H9 (cell line): ENCODE measurements around the gene DLG1. TPM values are rescaled to one million over a fixed set of nuclear protein-coding genes. Genes with fewer than 3 reads are reported as not detected.
A peak's percentile ranks its signal among the peaks of the same experiment; 100 is the strongest.

Source experiments
- DNase-seq: peaks from one replicate; pipeline ENCODE4 v3.0.0-alpha.2; 2017
- H2AFZ ChIP-seq: one replicate; pipeline ENCODE4 v1.6.1; 2013; ENCODE audit warnings: mild to moderate bottlenecking, low read length, control low read depth, moderate library complexity
- H2AK5ac ChIP-seq: 2 replicates; pipeline ENCODE4 v1.6.1; 2013; ENCODE audit warnings: low read length, control low read depth, mixed read lengths; ENCODE audit not compliant: insufficient read length
- H2BK120ac ChIP-seq: one replicate; pipeline ENCODE4 v1.6.1; 2013; ENCODE audit warnings: low read depth, mild to moderate bottlenecking, low read length, control low read depth, inconsistent platforms; ENCODE audit not compliant: poor library complexity, severe bottlenecking
- H2BK12ac ChIP-seq: 2 replicates; pipeline ENCODE4 v1.6.1; 2013; ENCODE audit warnings: low read length, control low read depth, mixed read lengths, low read depth; ENCODE audit not compliant: insufficient read length
- H2BK15ac ChIP-seq: 2 replicates; pipeline ENCODE4 v1.6.1; 2013; ENCODE audit warnings: low read depth, low read length, control low read depth
- H2BK20ac ChIP-seq: one replicate; pipeline ENCODE4 v1.6.1; 2013; ENCODE audit warnings: low read depth, mild to moderate bottlenecking, low read length, control low read depth, inconsistent platforms; ENCODE audit not compliant: poor library complexity, severe bottlenecking
- H2BK5ac ChIP-seq: 2 replicates; pipeline ENCODE4 v1.6.1; 2013; ENCODE audit warnings: low read length, control low read depth, mixed read lengths; ENCODE audit not compliant: insufficient read length
- H3K14ac ChIP-seq: 2 replicates; pipeline ENCODE4 v1.6.1; 2013; ENCODE audit warnings: low read length, control low read depth; ENCODE audit not compliant: insufficient read depth
- H3K18ac ChIP-seq: 2 replicates; pipeline ENCODE4 v1.6.1; 2013; ENCODE audit warnings: low read depth, mild to moderate bottlenecking, mixed read lengths, low read length, control low read depth; ENCODE audit not compliant: insufficient read length
- H3K23ac ChIP-seq: 2 replicates; pipeline ENCODE4 v1.6.1; 2013; ENCODE audit warnings: low read length, control low read depth, mixed read lengths, low read depth; ENCODE audit not compliant: insufficient read length
- H3K23me2 ChIP-seq: 2 replicates; pipeline ENCODE4 v1.6.1; 2013; ENCODE audit warnings: low read depth, mild to moderate bottlenecking, mixed read lengths, low read length, control low read depth; ENCODE audit not compliant: insufficient read length, poor library complexity, severe bottlenecking
- H3K27ac ChIP-seq: 2 replicates; pipeline ENCODE4 v1.5.1; 2013; ENCODE audit warnings: low read length, control low read depth, mixed read lengths, low read depth; ENCODE audit not compliant: insufficient read length
- H3K27me3 ChIP-seq: 2 replicates; pipeline ENCODE4 v1.6.1; 2013; ENCODE audit warnings: low read length, control low read depth, inconsistent platforms; ENCODE audit not compliant: insufficient read depth
- H3K4ac ChIP-seq: 2 replicates; pipeline ENCODE4 v1.6.1; 2013; ENCODE audit warnings: low read depth, mild to moderate bottlenecking, control low read depth, inconsistent platforms, low read length, moderate library complexity
- H3K4me1 ChIP-seq: 2 replicates; pipeline ENCODE4 v1.6.1; 2013; ENCODE audit warnings: low read length, control low read depth, inconsistent platforms; ENCODE audit not compliant: insufficient read depth
- H3K4me2 ChIP-seq: 2 replicates; pipeline ENCODE4 v1.6.1; 2013; ENCODE audit warnings: low read length, control low read depth, mixed read lengths; ENCODE audit not compliant: insufficient read length, insufficient read depth
- H3K56ac ChIP-seq: 2 replicates; pipeline ENCODE4 v1.6.1; 2013; ENCODE audit warnings: low read depth, mild to moderate bottlenecking, mixed read lengths, low read length, control low read depth; ENCODE audit not compliant: insufficient read length
- H3K79me1 ChIP-seq: 2 replicates; pipeline ENCODE4 v1.6.1; 2013; ENCODE audit warnings: low read depth, mild to moderate bottlenecking, moderate library complexity, low read length, control low read depth, inconsistent platforms; ENCODE audit not compliant: insufficient read depth, poor library complexity, severe bottlenecking
- H3K79me2 ChIP-seq: 2 replicates; pipeline ENCODE4 v1.6.1; 2013; ENCODE audit warnings: low read length, control low read depth, inconsistent platforms; ENCODE audit not compliant: insufficient read depth
- H3K9ac ChIP-seq: 2 replicates; pipeline ENCODE4 v1.6.1; 2013; ENCODE audit warnings: low read length, control low read depth, mixed read lengths; ENCODE audit not compliant: insufficient read length; ENCODE audit errors: extremely low read depth
- H3K9me3 ChIP-seq: one replicate; pipeline ENCODE4 v1.6.1; 2013; ENCODE audit warnings: low read depth, low read length, inconsistent platforms; ENCODE audit not compliant: control insufficient read depth
- H3T11ph ChIP-seq: one replicate; pipeline ENCODE4 v1.6.1; 2013; ENCODE audit warnings: mild to moderate bottlenecking, low read length, control low read depth, inconsistent platforms
- H4K20me1 ChIP-seq: one replicate; pipeline ENCODE4 v1.6.1; 2013; ENCODE audit not compliant: control insufficient read depth, insufficient read length, insufficient read depth
- H4K5ac ChIP-seq: 2 replicates; pipeline ENCODE4 v1.6.1; 2013; ENCODE audit warnings: low read depth, mild to moderate bottlenecking, mixed read lengths, low read length, control low read depth; ENCODE audit not compliant: insufficient read length
- H4K8ac ChIP-seq: replicated peaks from 2 replicates; pipeline ENCODE4 v1.6.1; 2013; ENCODE audit warnings: low read length, control low read depth, mixed read lengths, low read depth; ENCODE audit not compliant: insufficient read length
- H4K91ac ChIP-seq: 2 replicates; pipeline ENCODE4 v1.6.1; 2013; ENCODE audit warnings: low read depth, mild to moderate bottlenecking, moderate library complexity, mixed read lengths, low read length, control low read depth; ENCODE audit not compliant: insufficient read length
- H3K27ac Mint-ChIP-seq, 3 experiments: 2 replicates in 2 of 3; 3 replicates in 1 of 3; pipeline ENCODE4 v1.8.0; 2020 to 2021; ENCODE audit warnings: mixed read lengths in 3 of 3, mild to moderate bottlenecking in 1 of 3, moderate library complexity in 1 of 3
- H3K27me3 Mint-ChIP-seq: 2 replicates; pipeline ENCODE4 v1.8.0; 2021; ENCODE audit warnings: low read depth, mild to moderate bottlenecking, moderate library complexity, mixed read lengths
- H3K36me3 Mint-ChIP-seq, 3 experiments: 2 replicates in 2 of 3; 3 replicates in 1 of 3; pipeline ENCODE4 v1.8.0; 2020 to 2021; ENCODE audit warnings: low read depth in 3 of 3, mixed read lengths in 3 of 3; ENCODE audit not compliant: insufficient read depth in 1 of 3
- H3K4me1 Mint-ChIP-seq, 2 experiments: 2 replicates each; pipeline ENCODE4 v1.8.0; 2020; ENCODE audit warnings: mixed read lengths in 2 of 2
- H3K4me3 Mint-ChIP-seq, 2 experiments: 2 replicates in 1 of 2; 3 replicates in 1 of 2; pipeline ENCODE4 v1.8.0; 2020 to 2021; ENCODE audit warnings: mild to moderate bottlenecking in 2 of 2, mixed read lengths in 2 of 2, moderate library complexity in 1 of 2
- H3K9me3 Mint-ChIP-seq, 2 experiments: 2 replicates in 1 of 2; 3 replicates in 1 of 2; pipeline ENCODE4 v1.8.0; 2020; ENCODE audit warnings: mild to moderate bottlenecking in 2 of 2, mixed read lengths in 2 of 2, moderate library complexity in 1 of 2
- WGBS: extraction: QIAGEN DNeasy Blood & Tissue Kit; methylation state at CpG from one replicate; pipeline ENCODE4 v1.1.7; 2013; ENCODE audit warnings: missing lambda C conversion rate, low lambda C conversion rate, mixed read lengths; ENCODE audit not compliant: insufficient read length; ENCODE audit errors: extremely low coverage; 5-methylcytosine and 5-hydroxymethylcytosine counted together
- total RNA-seq: library from RNA; stranded (reverse); gene quantifications from 2 replicates; pipeline ENCODE4 v1.2.1, GENCODE V29; 2021
- TF ChIP-seq, protein P1 (sequence below): fragments of 200-600 bp; sonication (generic); conservative IDR thresholded peaks from 3 replicates; pipeline ENCODE4 v1.8.0; 2021; ENCODE audit warnings: antibody characterized with exemption, mild to moderate bottlenecking

DLG1 gene
- total RNA-seq, 1 experiment from 2014 or later = 84.1 TPM

DNA sequence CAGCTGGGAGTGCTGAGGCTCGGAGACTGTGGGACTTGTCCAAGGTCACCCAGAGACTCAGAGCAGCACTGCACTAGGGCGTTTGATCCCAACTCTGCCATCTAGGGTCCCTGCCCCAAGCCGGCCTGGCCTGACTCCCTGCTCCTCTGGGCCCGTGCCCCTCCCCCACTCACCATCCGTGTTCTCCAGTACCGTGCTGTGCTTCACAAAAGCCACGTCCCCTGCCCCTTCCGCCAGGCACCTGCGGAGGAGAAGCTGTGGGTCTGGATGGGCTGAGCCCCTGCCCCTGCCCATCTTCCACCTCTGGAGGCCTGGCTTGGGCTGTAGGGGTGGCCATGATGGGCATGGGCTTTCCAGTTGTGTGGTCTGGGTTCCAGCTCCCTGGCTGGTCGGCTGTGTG is 277.2 kb downstream of the DLG1 start:
- TF ChIP-seq, protein P1, sequence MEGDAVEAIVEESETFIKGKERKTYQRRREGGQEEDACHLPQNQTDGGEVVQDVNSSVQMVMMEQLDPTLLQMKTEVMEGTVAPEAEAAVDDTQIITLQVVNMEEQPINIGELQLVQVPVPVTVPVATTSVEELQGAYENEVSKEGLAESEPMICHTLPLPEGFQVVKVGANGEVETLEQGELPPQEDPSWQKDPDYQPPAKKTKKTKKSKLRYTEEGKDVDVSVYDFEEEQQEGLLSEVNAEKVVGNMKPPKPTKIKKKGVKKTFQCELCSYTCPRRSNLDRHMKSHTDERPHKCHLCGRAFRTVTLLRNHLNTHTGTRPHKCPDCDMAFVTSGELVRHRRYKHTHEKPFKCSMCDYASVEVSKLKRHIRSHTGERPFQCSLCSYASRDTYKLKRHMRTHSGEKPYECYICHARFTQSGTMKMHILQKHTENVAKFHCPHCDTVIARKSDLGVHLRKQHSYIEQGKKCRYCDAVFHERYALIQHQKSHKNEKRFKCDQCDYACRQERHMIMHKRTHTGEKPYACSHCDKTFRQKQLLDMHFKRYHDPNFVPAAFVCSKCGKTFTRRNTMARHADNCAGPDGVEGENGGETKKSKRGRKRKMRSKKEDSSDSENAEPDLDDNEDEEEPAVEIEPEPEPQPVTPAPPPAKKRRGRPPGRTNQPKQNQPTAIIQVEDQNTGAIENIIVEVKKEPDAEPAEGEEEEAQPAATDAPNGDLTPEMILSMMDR = no peak
- Histone ChIP-seq H3K9ac (no peak overlapping the region), H3K79me2 (no peaks in the 10 kb centered on the region), H3K14ac (no peak overlapping the region; the same call in 1 of the 2 replicates), H3K23me2 (no peaks in the 10 kb centered on the region), H4K8ac (no peak overlapping the region), H3K79me1 (no peaks in the 10 kb centered on the region), H3K18ac (no peak overlapping the region), H3T11ph (no peak overlapping the region), H3K23ac (no peak overlapping the region), H2BK12ac (no peak overlapping the region), H2BK5ac (no peak overlapping the region), H4K91ac (no peak overlapping the region), H3K4ac (no peak overlapping the region), H2AFZ (no peak overlapping the region), H2BK15ac (no peak overlapping the region), H3K56ac (no peak overlapping the region), H4K5ac (no peak overlapping the region), H2AK5ac (no peak overlapping the region), H3K4me2 (no peak overlapping the region), H3K27ac (no peak overlapping the region), H3K9me3 (no peaks in the 10 kb centered on the region), H3K4me1 (no peaks in the 10 kb centered on the region; the same call in 1 of the 2 replicates), H2BK20ac (no peak overlapping the region), H2BK120ac (no peak overlapping the region), H3K27me3 (no peaks in the 10 kb centered on the region), H4K20me1 (no peaks in the 10 kb centered on the region)
- DNase-seq = peak; percentile 56
- H3K9me3 Mint-ChIP-seq = no peaks in the 10 kb centered on the region
- peaks cover 27 to 28% of the 10 kb centered on the region in 2 experiments for H3K4me1 Mint-ChIP-seq
- no peak overlapping the region for H3K4me3 Mint-ChIP-seq
- no CpG with 5 or more reads among the region's 10 CpGs for WGBS
- peaks cover 0 to 7% (median 0%) of the 10 kb centered on the region in 3 experiments; a peak in 1 of 7 replicates for H3K36me3 Mint-ChIP-seq
- no peak overlapping the region for H3K27ac Mint-ChIP-seq
- H3K27me3 Mint-ChIP-seq = peaks cover 13% of the 10 kb centered on the region
